H1 (cell line): ENCODE measurements around the gene WDFY3. TPM values are rescaled to one million over a fixed set of nuclear protein-coding genes. Genes with fewer than 3 reads are reported as not detected.

ENCODE experiments used
- BRCA1 ChIP-seq: IDR thresholded peaks from 2 replicates; pipeline ENCODE4 v1.6.1; 2012; ENCODE audit warnings: low read depth, low read length, improper control_type of control experiment
- CBX5 ChIP-seq: fragments of 300-800, 300-1000 bp; sonication (generic); IDR thresholded peaks from 2 replicates; pipeline ENCODE4 v1.7.1; 2016; ENCODE audit warnings: antibody characterized with exemption, low read length, low read depth
- CTBP2 ChIP-seq: IDR thresholded peaks from 2 replicates; pipeline ENCODE4 v1.7.0; 2011; ENCODE audit warnings: borderline replicate concordance, mild to moderate bottlenecking, moderate library complexity, mixed read lengths, low read length; ENCODE audit not compliant: insufficient read depth, insufficient read length
- EZH2 ChIP-seq: fragments of 200-600 bp; sonication (generic); IDR thresholded peaks from 2 replicates; pipeline ENCODE4 v1.7.1; 2012; ENCODE audit warnings: low read depth, mild to moderate bottlenecking, moderate library complexity, low read length, inconsistent platforms; ENCODE audit not compliant: severe bottlenecking
- HDAC6 ChIP-seq: IDR thresholded peaks from one replicate; pipeline ENCODE4 v1.7.1; 2012; ENCODE audit warnings: low read depth, mild to moderate bottlenecking, inconsistent platforms, low read length, moderate library complexity
- KDM1A ChIP-seq: fragments of 200-600, 300-600 bp; sonication (generic); IDR thresholded peaks from 2 replicates; pipeline ENCODE4 v1.7.1; 2016; ENCODE audit warnings: mild to moderate bottlenecking, low read length, borderline replicate concordance
- KDM4A ChIP-seq: IDR thresholded peaks from one replicate; pipeline ENCODE4 v1.7.1; 2012; ENCODE audit warnings: low read depth, mild to moderate bottlenecking, moderate library complexity, low read length, inconsistent platforms; ENCODE audit not compliant: severe bottlenecking
- TEAD4 ChIP-seq: IDR thresholded peaks from 2 replicates; pipeline ENCODE4 v1.6.1; 2012; ENCODE audit warnings: low read depth, low read length, inconsistent platforms, mixed read lengths
- ZNF274 ChIP-seq: IDR thresholded peaks from 2 replicates; pipeline ENCODE4 v1.7.0; 2012; ENCODE audit warnings: low read length, borderline replicate concordance; ENCODE audit errors: extremely low read depth
- polyA plus RNA-seq, 7 experiments: library from polyadenylated mRNA; depleted of rRNA in 3 of 7; stranded (reverse) in 5 of 7; unstranded in 2 of 7; fragments of >200 nt in 5 of 7; fragments of 200-250 nt in 2 of 7; gene quantifications; 1 replicate in 5 of 7; 2 replicates in 1 of 7; 4 replicates in 1 of 7; pipeline versions ENCODE4 v1.2.1 to v1.2.3, GENCODE V29; 2011 to 2013; ENCODE audit warnings: missing spikeins in 2 of 7, mixed read lengths in 2 of 7
- total RNA-seq: library from RNA; stranded (reverse); fragmentation: NEBNext Ultra II Directional; extraction: Animal tissue kit (Norgen Biotek cat#: 25700); gene quantifications from 2 replicates; pipeline ENCODE4 v1.2.1, GENCODE V29; 2021
- TF ChIP-seq, protein P1 (sequence below): fragments of 300-600 bp; sonication (generic); IDR thresholded peaks from 2 replicates; pipeline ENCODE4 v1.7.1; 2012; ENCODE audit warnings: low read length, moderate library complexity, mild to moderate bottlenecking, inconsistent platforms; ENCODE audit not compliant: insufficient replicate concordance

Gene WDFY3
- total and polyA plus RNA-seq, 2 of the 8 experiments (the other 6 are each of a cell fraction or from before 2014, with no cell fraction given): 25.6 to 62.4 TPM

DNA sequence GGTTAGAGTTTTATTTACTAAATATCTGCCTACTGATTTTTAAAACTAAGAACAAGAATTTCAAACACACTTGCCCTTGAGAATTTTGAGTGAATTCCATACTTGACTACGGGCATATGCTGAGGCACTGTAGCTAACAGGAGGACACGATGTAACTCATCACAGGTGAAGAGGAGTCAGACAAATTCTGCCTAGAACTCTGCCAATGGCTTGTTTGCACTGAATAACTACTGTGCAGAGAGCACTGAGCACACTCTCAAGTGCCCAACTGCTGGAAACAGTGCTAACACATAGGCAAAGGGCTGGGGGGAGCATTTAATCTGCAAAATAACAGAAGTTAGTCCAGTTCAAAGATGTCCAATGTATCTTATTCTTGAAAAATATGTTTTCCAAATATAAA, 104.4 kb downstream of the WDFY3 start (continued):
- TF ChIP-seq, protein P1, sequence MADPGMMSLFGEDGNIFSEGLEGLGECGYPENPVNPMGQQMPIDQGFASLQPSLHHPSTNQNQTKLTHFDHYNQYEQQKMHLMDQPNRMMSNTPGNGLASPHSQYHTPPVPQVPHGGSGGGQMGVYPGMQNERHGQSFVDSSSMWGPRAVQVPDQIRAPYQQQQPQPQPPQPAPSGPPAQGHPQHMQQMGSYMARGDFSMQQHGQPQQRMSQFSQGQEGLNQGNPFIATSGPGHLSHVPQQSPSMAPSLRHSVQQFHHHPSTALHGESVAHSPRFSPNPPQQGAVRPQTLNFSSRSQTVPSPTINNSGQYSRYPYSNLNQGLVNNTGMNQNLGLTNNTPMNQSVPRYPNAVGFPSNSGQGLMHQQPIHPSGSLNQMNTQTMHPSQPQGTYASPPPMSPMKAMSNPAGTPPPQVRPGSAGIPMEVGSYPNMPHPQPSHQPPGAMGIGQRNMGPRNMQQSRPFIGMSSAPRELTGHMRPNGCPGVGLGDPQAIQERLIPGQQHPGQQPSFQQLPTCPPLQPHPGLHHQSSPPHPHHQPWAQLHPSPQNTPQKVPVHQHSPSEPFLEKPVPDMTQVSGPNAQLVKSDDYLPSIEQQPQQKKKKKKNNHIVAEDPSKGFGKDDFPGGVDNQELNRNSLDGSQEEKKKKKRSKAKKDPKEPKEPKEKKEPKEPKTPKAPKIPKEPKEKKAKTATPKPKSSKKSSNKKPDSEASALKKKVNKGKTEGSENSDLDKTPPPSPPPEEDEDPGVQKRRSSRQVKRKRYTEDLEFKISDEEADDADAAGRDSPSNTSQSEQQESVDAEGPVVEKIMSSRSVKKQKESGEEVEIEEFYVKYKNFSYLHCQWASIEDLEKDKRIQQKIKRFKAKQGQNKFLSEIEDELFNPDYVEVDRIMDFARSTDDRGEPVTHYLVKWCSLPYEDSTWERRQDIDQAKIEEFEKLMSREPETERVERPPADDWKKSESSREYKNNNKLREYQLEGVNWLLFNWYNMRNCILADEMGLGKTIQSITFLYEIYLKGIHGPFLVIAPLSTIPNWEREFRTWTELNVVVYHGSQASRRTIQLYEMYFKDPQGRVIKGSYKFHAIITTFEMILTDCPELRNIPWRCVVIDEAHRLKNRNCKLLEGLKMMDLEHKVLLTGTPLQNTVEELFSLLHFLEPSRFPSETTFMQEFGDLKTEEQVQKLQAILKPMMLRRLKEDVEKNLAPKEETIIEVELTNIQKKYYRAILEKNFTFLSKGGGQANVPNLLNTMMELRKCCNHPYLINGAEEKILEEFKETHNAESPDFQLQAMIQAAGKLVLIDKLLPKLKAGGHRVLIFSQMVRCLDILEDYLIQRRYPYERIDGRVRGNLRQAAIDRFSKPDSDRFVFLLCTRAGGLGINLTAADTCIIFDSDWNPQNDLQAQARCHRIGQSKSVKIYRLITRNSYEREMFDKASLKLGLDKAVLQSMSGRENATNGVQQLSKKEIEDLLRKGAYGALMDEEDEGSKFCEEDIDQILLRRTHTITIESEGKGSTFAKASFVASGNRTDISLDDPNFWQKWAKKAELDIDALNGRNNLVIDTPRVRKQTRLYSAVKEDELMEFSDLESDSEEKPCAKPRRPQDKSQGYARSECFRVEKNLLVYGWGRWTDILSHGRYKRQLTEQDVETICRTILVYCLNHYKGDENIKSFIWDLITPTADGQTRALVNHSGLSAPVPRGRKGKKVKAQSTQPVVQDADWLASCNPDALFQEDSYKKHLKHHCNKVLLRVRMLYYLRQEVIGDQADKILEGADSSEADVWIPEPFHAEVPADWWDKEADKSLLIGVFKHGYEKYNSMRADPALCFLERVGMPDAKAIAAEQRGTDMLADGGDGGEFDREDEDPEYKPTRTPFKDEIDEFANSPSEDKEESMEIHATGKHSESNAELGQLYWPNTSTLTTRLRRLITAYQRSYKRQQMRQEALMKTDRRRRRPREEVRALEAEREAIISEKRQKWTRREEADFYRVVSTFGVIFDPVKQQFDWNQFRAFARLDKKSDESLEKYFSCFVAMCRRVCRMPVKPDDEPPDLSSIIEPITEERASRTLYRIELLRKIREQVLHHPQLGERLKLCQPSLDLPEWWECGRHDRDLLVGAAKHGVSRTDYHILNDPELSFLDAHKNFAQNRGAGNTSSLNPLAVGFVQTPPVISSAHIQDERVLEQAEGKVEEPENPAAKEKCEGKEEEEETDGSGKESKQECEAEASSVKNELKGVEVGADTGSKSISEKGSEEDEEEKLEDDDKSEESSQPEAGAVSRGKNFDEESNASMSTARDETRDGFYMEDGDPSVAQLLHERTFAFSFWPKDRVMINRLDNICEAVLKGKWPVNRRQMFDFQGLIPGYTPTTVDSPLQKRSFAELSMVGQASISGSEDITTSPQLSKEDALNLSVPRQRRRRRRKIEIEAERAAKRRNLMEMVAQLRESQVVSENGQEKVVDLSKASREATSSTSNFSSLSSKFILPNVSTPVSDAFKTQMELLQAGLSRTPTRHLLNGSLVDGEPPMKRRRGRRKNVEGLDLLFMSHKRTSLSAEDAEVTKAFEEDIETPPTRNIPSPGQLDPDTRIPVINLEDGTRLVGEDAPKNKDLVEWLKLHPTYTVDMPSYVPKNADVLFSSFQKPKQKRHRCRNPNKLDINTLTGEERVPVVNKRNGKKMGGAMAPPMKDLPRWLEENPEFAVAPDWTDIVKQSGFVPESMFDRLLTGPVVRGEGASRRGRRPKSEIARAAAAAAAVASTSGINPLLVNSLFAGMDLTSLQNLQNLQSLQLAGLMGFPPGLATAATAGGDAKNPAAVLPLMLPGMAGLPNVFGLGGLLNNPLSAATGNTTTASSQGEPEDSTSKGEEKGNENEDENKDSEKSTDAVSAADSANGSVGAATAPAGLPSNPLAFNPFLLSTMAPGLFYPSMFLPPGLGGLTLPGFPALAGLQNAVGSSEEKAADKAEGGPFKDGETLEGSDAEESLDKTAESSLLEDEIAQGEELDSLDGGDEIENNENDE: no peak
- TF ChIP-seq CBX5 (no peak), BRCA1 (no peak), KDM4A (no peak), KDM1A (no peak), HDAC6 (no peak), TEAD4 (no peak), ZNF274 (no peak), EZH2 (no peak), CTBP2 (no peak)
- TF ChIP-seq, all 59 proteins: peak for 0
